GM13977 (cell line): ENCODE data around the gene PRDM1.

Experiments used
- DNase-seq: peaks from one replicate; pipeline ENCODE4 v3.0.0; 2012; ENCODE audit warnings: low spot score
- CTCF ChIP-seq: IDR thresholded peaks from 2 replicates; pipeline ENCODE4 v1.5.1; 2012; ENCODE audit warnings: mild to moderate bottlenecking, control low read depth; ENCODE audit not compliant: insufficient read depth; ENCODE audit errors: extremely low read depth, missing control alignments
- in situ Hi-C: fragments of 300-500 bp; cut with MboI; formaldehyde crosslinking; loops from one replicate; pipeline ENCODE4 v1.12.0; 2022; ENCODE audit warnings: low sequenced_read_pairs, low pct_unique_long_range_greater_than_20kb, mixed read lengths, inconsistent platforms; ENCODE audit not compliant: unreplicated experiment

Gene PRDM1

GRCh38 chr6:106110164-106110826, 24.2 kb downstream of the PRDM1 start:
- TF ChIP-seq CTCF, result no peak
- in situ Hi-C loops, result no loop called here
- DNase-seq, result no peak

GRCh38 chr6:106112433-106112832, 26.3 kb downstream of the PRDM1 start:
- TF ChIP-seq CTCF, result no peak
- DNase-seq, result no peak
- in situ Hi-C loops, result no loop called here

GRCh38 chr6:106113256-106113959, 27.3 kb downstream of the PRDM1 start:
- no peak for DNase-seq
- TF ChIP-seq CTCF, result no peak
- in situ Hi-C loops, result no loop called here

- in situ Hi-C loops, result no loop called here
- DNase-seq, result peak; percentile 65
- no peak for TF ChIP-seq CTCF
These were observed 28.4 kb downstream of the PRDM1 start for GRCh38 chr6:106114492-106114891.

GRCh38 chr6:106115286-106115685, 29.1 kb downstream of the PRDM1 start:
- in situ Hi-C loops, result no loop called here
- DNase-seq, result no peak
- no peak for TF ChIP-seq CTCF

GRCh38 chr6:106116125-106116832, 30.1 kb downstream of the PRDM1 start:
- in situ Hi-C loops, result no loop called here
- no peak for TF ChIP-seq CTCF
- DNase-seq, result no peak
